ENCODE data around the gene ZFAND3.
A peak's percentile ranks its signal among the peaks of the same experiment; 100 is the strongest.

ZFAND3 gene

DNA sequence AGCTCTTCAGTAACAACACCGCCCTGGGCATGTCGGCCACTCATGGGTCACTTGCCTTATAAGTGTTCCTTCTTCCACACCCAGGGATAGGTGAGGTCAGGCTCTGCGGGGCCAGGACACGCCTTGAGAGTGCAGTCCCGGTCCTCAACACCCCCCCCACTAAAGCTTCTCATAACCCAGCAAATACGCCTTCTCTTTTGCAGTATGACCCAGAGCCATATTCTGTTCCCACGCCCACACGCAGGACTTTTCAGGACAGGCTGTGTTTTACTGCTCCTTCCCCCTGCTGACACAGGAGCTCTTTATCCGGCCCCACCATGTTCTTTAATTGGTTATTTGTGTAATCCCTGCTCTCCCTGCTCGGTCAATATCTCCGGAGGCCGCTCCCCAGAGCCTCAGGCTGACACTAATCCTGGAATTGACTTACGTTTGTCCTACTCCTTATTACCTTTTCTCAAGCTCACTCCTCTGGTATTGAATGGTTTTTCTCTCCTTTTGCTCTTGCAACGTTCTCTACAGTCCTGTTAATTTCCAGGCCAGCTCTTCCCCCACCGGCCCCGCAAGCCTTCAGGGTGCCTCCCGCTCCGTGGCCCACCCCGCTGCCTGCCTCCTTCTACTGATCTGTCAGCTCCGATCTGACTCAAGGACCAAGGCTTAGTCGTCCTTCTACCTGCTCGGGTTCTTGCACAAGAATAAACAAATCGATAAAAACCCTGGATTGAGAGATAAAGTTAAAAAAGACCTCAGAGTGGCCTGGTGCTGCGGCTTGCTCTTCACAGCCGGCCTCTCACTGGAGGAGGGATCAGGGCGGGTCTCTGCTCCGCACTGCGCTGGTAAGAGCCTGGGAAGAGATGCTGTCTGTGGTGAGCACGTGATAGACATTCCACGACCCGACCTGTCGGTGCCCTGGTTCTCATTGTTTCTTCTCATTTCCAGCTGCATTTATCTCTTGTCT lies 357.5 kb downstream of the ZFAND3 start:
- DNase-seq (ENCODE audit: low read depth): peak; percentile 8
- TF ChIP-seq, protein P1, sequence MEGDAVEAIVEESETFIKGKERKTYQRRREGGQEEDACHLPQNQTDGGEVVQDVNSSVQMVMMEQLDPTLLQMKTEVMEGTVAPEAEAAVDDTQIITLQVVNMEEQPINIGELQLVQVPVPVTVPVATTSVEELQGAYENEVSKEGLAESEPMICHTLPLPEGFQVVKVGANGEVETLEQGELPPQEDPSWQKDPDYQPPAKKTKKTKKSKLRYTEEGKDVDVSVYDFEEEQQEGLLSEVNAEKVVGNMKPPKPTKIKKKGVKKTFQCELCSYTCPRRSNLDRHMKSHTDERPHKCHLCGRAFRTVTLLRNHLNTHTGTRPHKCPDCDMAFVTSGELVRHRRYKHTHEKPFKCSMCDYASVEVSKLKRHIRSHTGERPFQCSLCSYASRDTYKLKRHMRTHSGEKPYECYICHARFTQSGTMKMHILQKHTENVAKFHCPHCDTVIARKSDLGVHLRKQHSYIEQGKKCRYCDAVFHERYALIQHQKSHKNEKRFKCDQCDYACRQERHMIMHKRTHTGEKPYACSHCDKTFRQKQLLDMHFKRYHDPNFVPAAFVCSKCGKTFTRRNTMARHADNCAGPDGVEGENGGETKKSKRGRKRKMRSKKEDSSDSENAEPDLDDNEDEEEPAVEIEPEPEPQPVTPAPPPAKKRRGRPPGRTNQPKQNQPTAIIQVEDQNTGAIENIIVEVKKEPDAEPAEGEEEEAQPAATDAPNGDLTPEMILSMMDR (IDR thresholded peaks at IDR 0.05; ENCODE audit: insufficient read depth, low read depth, low read length, missing control alignments): no peak
- H3K4me3 ChIP-seq (ENCODE audit: low read length): no peak overlapping the region

DNA sequence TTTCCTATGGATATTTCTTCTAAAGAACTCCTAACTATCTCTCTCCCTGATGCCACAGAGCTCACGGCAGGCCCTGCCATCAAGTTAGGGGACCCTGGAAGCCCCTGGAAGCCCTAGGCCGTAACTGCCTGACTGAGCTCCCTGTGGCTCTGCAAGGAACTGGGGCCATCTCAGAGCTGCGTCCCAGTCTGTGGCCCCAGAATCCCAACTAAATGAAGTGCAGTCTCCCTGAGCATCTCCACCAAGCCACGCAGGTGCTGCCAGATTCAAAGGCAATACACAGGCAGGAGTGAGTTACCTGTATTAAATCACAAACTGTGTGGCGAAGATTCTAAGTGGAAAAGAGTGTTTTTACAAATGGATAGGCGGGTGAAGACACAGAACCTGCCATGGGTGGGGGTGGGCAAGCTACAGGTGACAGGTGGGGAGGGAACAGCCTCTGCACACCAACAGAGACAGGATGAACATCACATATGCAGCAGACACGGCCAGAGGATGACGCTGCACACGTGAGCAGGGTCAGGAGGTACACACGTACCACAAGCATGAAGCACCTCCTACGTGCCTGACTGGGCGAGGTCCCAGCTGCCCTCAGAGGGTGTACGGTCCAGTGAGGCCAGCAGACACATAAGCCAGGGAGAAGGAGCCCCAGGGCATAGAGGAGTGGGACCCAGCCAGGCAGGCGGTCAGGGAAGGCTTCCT lies 358.5 kb downstream of the ZFAND3 start:
- TF ChIP-seq, protein P1 (IDR thresholded peaks at IDR 0.05; ENCODE audit: insufficient read depth, low read depth, low read length, missing control alignments): no peak
- DNase-seq (ENCODE audit: low read depth): no peak
- H3K4me3 ChIP-seq (ENCODE audit: low read length): no peak overlapping the region

DNA sequence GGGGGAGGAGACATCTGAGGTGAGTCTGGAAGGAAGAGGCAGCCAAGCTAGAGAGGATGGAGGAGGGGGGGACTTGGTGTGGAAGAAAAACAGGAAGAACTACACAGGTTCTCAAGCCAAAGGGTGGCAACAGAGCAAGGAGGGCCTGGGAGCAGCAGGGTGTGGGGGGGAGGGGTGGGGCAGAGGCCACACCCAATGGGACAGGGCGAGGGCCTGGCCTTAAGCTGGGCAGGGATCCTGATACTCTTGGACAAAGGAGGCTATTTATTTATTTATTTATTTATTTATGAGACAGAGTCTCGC lies 359.0 kb downstream of the ZFAND3 start:
- no peak overlapping the region for H3K4me3 ChIP-seq (ENCODE audit: low read length)
- no peak for DNase-seq (ENCODE audit: low read depth)
- TF ChIP-seq, protein P1 (IDR thresholded peaks at IDR 0.05; ENCODE audit: insufficient read depth, low read depth, low read length, missing control alignments): no peak

DNA sequence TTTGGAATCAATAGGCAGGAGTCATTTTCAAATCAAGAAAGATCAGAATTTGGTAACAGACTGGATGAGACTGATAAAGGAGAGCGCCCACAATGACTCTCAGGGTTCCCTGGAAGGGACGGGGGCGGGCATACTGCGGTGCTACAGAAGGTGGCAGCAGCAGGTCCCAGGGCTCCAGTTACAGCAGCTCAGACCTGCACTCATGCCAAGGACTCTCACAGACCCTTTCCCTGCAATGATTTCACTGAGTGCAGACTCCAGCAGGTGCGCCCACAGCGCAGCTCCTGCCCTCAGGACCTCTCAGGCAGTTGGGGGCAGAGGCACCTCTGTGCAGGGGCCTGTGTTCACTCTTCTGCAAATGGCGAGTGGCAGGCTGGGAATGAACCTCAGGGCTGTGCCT lies 359.8 kb downstream of the ZFAND3 start:
- DNase-seq (ENCODE audit: low read depth): no peak
- TF ChIP-seq, protein P1 (IDR thresholded peaks at IDR 0.05; ENCODE audit: insufficient read depth, low read depth, low read length, missing control alignments): no peak
- no peak overlapping the region for H3K4me3 ChIP-seq (ENCODE audit: low read length)

DNA sequence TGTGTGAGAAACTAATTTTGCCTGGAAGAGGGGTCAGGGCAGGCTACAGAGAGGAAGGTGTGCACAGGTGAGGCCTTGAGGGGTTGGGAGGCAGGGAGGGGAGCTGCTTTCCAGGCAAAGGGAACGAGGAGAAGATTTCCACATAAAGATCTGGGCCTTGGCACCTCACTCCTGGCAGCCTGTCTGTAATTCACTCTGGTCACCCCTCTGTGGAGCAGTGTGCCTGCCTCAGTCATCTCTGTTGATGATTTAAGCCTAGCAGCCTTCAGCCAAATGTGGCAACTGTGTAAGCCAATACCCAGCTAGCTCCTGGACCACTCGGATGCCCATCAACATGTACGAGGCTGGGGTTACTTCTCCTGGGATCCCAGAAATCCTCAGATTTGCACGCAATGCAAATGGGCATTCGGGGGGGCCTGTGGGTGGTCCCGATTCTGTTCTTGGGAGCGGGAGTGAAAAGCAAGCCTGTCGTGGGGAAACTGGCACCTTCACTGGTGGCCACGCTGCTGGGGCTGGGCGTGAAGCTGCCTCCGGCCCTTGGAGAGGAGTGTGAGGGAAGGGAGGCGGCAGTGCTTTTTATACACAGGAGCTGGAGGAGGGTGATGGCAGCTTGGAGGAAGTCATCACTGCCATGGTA lies 360.4 kb downstream of the ZFAND3 start:
- no peak for DNase-seq (ENCODE audit: low read depth)
- no peak overlapping the region for H3K4me3 ChIP-seq (ENCODE audit: low read length)
- TF ChIP-seq, protein P1 (IDR thresholded peaks at IDR 0.05; ENCODE audit: insufficient read depth, low read depth, low read length, missing control alignments): no peak

DNA sequence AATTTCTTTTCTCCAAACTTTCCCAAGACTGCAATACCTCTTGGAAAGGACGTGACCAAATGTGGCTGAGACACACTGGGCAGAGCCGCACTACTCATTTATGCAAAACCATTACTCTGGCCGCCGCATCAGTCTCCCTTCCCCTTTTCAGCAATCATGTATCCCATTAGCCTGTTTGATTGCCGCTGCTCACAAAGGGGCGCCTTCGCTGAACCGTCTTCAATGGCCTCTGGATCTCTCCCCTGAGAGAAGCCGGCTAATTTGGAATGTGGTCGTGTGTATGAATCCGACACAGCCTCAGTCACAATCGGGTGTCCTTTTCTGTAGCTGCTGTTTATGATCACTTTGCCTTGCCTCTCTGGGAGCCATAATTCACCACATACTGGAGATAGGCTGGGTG lies 361.1 kb downstream of the ZFAND3 start:
- H3K4me3 ChIP-seq (ENCODE audit: low read length): no peak overlapping the region
- no peak for DNase-seq (ENCODE audit: low read depth)
- TF ChIP-seq, protein P1 (IDR thresholded peaks at IDR 0.05; ENCODE audit: insufficient read depth, low read depth, low read length, missing control alignments): no peak

Measured in epithelial cell of esophagus (primary cell).